DND-41 (cell line): Measurements from ENCODE around the gene CPE.

Experiments
- EZH2 ChIP-seq: IDR thresholded peaks from 3 replicates; pipeline ENCODE4 v1.6.1; 2012; ENCODE audit warnings: borderline replicate concordance, low read depth, mild to moderate bottlenecking, moderate library complexity, low read length, inconsistent platforms; ENCODE audit not compliant: severe bottlenecking
- TF ChIP-seq, protein P1 (sequence below): IDR thresholded peaks from 2 replicates; pipeline ENCODE4 v1.5.1; 2012; ENCODE audit warnings: borderline replicate concordance, low read length, moderate library complexity, mild to moderate bottlenecking; ENCODE audit not compliant: poor library complexity, severe bottlenecking; ENCODE audit errors: extremely low read depth

DNA sequence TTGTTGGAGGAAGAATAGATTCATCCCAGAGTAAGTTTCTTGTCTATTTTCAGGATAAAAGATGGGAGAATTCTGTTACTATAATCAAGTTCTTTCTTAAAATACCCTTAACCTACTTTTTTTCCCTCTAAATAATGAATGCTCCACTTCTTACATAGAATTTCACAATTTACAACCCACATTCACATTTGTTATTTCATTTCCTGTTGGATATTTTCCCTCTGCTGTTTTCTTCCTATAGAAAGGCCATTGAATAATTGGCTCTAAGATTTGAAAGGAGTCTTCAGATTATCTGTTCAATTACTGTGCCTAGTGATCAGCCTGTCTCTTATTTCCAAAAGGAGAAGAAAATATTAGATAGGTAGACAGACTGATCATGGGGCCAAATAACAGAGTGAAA is 79.7 kb downstream of the CPE start:
- no peak for TF ChIP-seq EZH2
- TF ChIP-seq, protein P1, sequence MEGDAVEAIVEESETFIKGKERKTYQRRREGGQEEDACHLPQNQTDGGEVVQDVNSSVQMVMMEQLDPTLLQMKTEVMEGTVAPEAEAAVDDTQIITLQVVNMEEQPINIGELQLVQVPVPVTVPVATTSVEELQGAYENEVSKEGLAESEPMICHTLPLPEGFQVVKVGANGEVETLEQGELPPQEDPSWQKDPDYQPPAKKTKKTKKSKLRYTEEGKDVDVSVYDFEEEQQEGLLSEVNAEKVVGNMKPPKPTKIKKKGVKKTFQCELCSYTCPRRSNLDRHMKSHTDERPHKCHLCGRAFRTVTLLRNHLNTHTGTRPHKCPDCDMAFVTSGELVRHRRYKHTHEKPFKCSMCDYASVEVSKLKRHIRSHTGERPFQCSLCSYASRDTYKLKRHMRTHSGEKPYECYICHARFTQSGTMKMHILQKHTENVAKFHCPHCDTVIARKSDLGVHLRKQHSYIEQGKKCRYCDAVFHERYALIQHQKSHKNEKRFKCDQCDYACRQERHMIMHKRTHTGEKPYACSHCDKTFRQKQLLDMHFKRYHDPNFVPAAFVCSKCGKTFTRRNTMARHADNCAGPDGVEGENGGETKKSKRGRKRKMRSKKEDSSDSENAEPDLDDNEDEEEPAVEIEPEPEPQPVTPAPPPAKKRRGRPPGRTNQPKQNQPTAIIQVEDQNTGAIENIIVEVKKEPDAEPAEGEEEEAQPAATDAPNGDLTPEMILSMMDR, result no peak
